HepG2 (cell line): ENCODE measurements around the gene MMP17. TPM values are rescaled to one million over a fixed set of nuclear protein-coding genes. Genes with fewer than 3 reads are reported as not detected.

Experiments
- ATF7-NPFF ChIP-seq: sonication (generic); formaldehyde crosslinking; IDR thresholded peaks from 2 replicates; pipeline ENCODE4 v1.8.1; 2023; ENCODE audit warnings: mild to moderate bottlenecking, low read depth, missing genetic modification reagents, moderate library complexity
- GATAD2A ChIP-seq: IDR thresholded peaks from 2 replicates; pipeline ENCODE4 v1.6.1; 2016
- KDM5B ChIP-seq: sonication (generic); formaldehyde crosslinking; IDR thresholded peaks from 2 replicates; pipeline ENCODE4 v1.4.0; 2020; ENCODE audit warnings: missing genetic modification reagents, mild to moderate bottlenecking, borderline replicate concordance
- MTF1 ChIP-seq: sonication (generic); formaldehyde crosslinking; IDR thresholded peaks from 2 replicates; pipeline ENCODE4 v1.5.0; 2020; ENCODE audit warnings: missing genetic modification reagents
- NR2C2 ChIP-seq: sonication (generic); formaldehyde crosslinking; IDR thresholded peaks from 2 replicates; pipeline ENCODE4 v1.4.0; 2020; ENCODE audit warnings: missing genetic modification reagents, mild to moderate bottlenecking, moderate library complexity, borderline replicate concordance
- REL ChIP-seq: sonication (generic); formaldehyde crosslinking; conservative IDR thresholded peaks from 2 replicates; pipeline ENCODE4 v1.8.0; 2022; ENCODE audit warnings: mild to moderate bottlenecking, missing genetic modification reagents, moderate library complexity
- SMC3 ChIP-seq: IDR thresholded peaks from 2 replicates; pipeline ENCODE4 v1.6.1; 2011; ENCODE audit warnings: low read length, improper control_type of control experiment
- TBP ChIP-seq: sonication (generic); formaldehyde crosslinking; IDR thresholded peaks from 2 replicates; pipeline ENCODE4 v1.5.0; 2020; ENCODE audit warnings: missing genetic modification reagents
- TCF12 ChIP-seq, 2 experiments: fragments of 450-650 bp in 1 of 2; sonication (generic) in 1 of 2; formaldehyde crosslinking in 1 of 2; IDR thresholded peaks; 2 replicates each; pipeline versions ENCODE4 v1.6.1 to v1.8.0; 2017 to 2022; ENCODE audit warnings: antibody characterized with exemption in 1 of 2, mild to moderate bottlenecking in 1 of 2, missing genetic modification reagents in 1 of 2, moderate library complexity in 1 of 2
- ZNF282 ChIP-seq: fragments of 450-650 bp; IDR thresholded peaks from 2 replicates; pipeline ENCODE4 v1.6.1; 2018; ENCODE audit not compliant: partially characterized antibody
- ZNF777 ChIP-seq: sonication (generic); formaldehyde crosslinking; IDR thresholded peaks from 2 replicates; pipeline ENCODE4 v1.4.0; 2020; ENCODE audit warnings: missing genetic modification reagents
- polyA plus RNA-seq, 8 experiments: library from polyadenylated mRNA; depleted of rRNA in 3 of 8; stranded (reverse) in 7 of 8; unstranded in 1 of 8; fragments of >200 nt; fragmentation: Illumina TruSeq in 4 of 8; extraction: Trizol in 4 of 8; gene quantifications; 2 replicates each; pipeline versions ENCODE4 v1.2.1 to v1.2.3, GENCODE V29; 2011 to 2016; ENCODE audit warnings: low read depth in 4 of 8, missing spikeins in 1 of 8, mixed read lengths in 1 of 8; ENCODE audit not compliant: insufficient read depth in 1 of 8
- total RNA-seq, 5 experiments: library from RNA; depleted of rRNA; stranded (reverse); fragments of >200 nt; fragmentation: Illumina TruSeq; extraction: Trizol; gene quantifications; 2 replicates each; pipeline ENCODE4 v1.2.3, GENCODE V29; 2016; ENCODE audit warnings: low read depth in 1 of 5
- TF ChIP-seq, protein P1 (sequence below): IDR thresholded peaks from 2 replicates; pipeline ENCODE4 v1.6.1; 2012; ENCODE audit warnings: low read length, improper control_type of control experiment
- TF ChIP-seq, protein P2 (sequence below), 2 experiments: sonication (generic) in 1 of 2; formaldehyde crosslinking in 1 of 2; IDR thresholded peaks; 2 replicates each; pipeline versions ENCODE4 v1.4.0 to v1.6.1; 2018 to 2020; ENCODE audit warnings: missing genetic modification reagents in 2 of 2, borderline replicate concordance in 1 of 2, low read depth in 1 of 2, mild to moderate bottlenecking in 1 of 2, missing biosample characterization in 1 of 2

Gene MMP17
- total and polyA plus RNA-seq, 2 of the 13 experiments (the other 11 are each of a cell fraction or from before 2014, with no cell fraction given) = 0.55 to 0.80 TPM

- no peak for TF ChIP-seq REL (CRISPR knock-in tag)
- no peak for TF ChIP-seq ZNF282
- no peak for TF ChIP-seq TBP (CRISPR knock-in tag)
- no peak for TF ChIP-seq ATF7-NPFF
- no peak for TF ChIP-seq GATAD2A (CRISPR knock-in tag)
- TF ChIP-seq KDM5B (CRISPR knock-in tag) = 0 out of 2 replicates have a peak, but pooled peaks have one; percentile 17
- peak; percentile 69 for TF ChIP-seq ZNF777 (CRISPR knock-in tag)
- TF ChIP-seq, protein P1, sequence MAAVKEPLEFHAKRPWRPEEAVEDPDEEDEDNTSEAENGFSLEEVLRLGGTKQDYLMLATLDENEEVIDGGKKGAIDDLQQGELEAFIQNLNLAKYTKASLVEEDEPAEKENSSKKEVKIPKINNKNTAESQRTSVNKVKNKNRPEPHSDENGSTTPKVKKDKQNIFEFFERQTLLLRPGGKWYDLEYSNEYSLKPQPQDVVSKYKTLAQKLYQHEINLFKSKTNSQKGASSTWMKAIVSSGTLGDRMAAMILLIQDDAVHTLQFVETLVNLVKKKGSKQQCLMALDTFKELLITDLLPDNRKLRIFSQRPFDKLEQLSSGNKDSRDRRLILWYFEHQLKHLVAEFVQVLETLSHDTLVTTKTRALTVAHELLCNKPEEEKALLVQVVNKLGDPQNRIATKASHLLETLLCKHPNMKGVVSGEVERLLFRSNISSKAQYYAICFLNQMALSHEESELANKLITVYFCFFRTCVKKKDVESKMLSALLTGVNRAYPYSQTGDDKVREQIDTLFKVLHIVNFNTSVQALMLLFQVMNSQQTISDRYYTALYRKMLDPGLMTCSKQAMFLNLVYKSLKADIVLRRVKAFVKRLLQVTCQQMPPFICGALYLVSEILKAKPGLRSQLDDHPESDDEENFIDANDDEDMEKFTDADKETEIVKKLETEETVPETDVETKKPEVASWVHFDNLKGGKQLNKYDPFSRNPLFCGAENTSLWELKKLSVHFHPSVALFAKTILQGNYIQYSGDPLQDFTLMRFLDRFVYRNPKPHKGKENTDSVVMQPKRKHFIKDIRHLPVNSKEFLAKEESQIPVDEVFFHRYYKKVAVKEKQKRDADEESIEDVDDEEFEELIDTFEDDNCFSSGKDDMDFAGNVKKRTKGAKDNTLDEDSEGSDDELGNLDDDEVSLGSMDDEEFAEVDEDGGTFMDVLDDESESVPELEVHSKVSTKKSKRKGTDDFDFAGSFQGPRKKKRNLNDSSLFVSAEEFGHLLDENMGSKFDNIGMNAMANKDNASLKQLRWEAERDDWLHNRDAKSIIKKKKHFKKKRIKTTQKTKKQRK = no peak
- TF ChIP-seq MTF1 (CRISPR knock-in tag) = no peak
- TF ChIP-seq NR2C2 (CRISPR knock-in tag) = 0 out of 2 replicates have a peak, but pooled peaks have one; percentile 22
- no peak for TF ChIP-seq TCF12 (IDR thresholded peaks at IDR 0.05)
- TF ChIP-seq TCF12 (CRISPR knock-in tag; IDR thresholded peaks at IDR 0.05) = 0 out of 2 replicates have a peak, but pooled peaks have one; percentile 56
- TF ChIP-seq, protein P2, sequence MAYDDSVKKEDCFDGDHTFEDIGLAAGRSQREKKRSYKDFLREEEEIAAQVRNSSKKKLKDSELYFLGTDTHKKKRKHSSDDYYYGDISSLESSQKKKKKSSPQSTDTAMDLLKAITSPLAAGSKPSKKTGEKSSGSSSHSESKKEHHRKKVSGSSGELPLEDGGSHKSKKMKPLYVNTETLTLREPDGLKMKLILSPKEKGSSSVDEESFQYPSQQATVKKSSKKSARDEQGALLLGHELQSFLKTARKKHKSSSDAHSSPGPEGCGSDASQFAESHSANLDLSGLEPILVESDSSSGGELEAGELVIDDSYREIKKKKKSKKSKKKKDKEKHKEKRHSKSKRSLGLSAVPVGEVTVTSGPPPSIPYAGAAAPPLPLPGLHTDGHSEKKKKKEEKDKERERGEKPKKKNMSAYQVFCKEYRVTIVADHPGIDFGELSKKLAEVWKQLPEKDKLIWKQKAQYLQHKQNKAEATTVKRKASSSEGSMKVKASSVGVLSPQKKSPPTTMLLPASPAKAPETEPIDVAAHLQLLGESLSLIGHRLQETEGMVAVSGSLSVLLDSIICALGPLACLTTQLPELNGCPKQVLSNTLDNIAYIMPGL (CRISPR knock-in tag; IDR thresholded peaks at IDR 0.05; ENCODE audit: borderline replicate concordance in 1 of 2, low read depth in 1 of 2) = peak in 1 of 2 experiments; percentile 40; a peak in 1 of 4 replicates
- TF ChIP-seq SMC3 = no peak
Measured at GRCh38 chr12:131828671-131829355, 620 bp downstream of the MMP17 start (continued).
